Stomach (tissue), 4 donors: Measurements from ENCODE around the gene HSPH1.

Source experiments
- POLR2A ChIP-seq, 4 donors: fragments of 450-650 bp; IDR thresholded peaks; one replicate each; pipeline ENCODE4 v1.6.1; 2016; ENCODE audit warnings: antibody characterized with exemption in 4 of 4, control low read depth in 2 of 4, mild to moderate bottlenecking in 1 of 4, moderate library complexity in 1 of 4
- TF ChIP-seq, protein P1 (sequence below), 7 experiments: fragments of 450-650 bp in 4 of 7; fragments of 200-600 bp in 3 of 7; sonication (generic) in 3 of 7; IDR thresholded peaks; one replicate each; pipeline ENCODE4 v1.5.1; 2016 to 2019; ENCODE audit warnings: antibody characterized with exemption in 7 of 7, control low read depth in 2 of 7, mild to moderate bottlenecking in 1 of 7

DNA sequence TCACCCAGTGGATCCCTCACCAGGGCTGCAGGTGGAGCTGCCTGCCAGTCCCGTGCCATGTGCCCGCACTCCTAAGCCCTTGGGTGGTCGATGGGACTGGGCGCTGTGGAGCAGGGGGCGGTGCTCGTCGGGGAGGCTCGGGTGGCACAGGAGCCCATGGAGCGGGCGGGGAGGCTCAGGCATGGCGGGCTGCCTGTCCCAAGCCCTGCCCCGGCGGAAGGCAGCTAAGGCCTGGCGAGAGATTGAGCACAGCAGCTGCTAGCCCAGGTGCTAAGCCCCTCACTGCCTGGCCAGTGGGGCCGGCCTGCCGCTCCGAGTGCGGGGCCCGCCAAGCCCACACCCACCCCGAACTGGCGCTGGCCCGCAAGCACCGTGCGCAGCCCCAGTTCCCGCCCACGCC, 21.3 kb upstream of the HSPH1 start:
- TF ChIP-seq, protein P1, sequence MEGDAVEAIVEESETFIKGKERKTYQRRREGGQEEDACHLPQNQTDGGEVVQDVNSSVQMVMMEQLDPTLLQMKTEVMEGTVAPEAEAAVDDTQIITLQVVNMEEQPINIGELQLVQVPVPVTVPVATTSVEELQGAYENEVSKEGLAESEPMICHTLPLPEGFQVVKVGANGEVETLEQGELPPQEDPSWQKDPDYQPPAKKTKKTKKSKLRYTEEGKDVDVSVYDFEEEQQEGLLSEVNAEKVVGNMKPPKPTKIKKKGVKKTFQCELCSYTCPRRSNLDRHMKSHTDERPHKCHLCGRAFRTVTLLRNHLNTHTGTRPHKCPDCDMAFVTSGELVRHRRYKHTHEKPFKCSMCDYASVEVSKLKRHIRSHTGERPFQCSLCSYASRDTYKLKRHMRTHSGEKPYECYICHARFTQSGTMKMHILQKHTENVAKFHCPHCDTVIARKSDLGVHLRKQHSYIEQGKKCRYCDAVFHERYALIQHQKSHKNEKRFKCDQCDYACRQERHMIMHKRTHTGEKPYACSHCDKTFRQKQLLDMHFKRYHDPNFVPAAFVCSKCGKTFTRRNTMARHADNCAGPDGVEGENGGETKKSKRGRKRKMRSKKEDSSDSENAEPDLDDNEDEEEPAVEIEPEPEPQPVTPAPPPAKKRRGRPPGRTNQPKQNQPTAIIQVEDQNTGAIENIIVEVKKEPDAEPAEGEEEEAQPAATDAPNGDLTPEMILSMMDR (IDR thresholded peaks at IDR 0.05) = no peak
- TF ChIP-seq POLR2A (IDR thresholded peaks at IDR 0.05) = no peak
